Stimulated activated CD4-positive, alpha-beta T cell treated with anti-CD3 and anti-CD28 coated beads, Interleukin-1b, Interleukin-23, amount 100 ng/mL, for 1 hour (primary cell): ENCODE data around the gene BRD4.
"Not testable (repeated sequence)": the region's sequence is repeated elsewhere in the genome, so short reads cannot be mapped to it uniquely, and the experiment has no call there.

ENCODE experiments used
- DNase-seq, 2 donors: peaks; one replicate each; pipeline ENCODE4 v3.0.0-alpha.2; 2020; ENCODE audit warnings: low read depth in 2 of 2

BRD4 gene

DNA sequence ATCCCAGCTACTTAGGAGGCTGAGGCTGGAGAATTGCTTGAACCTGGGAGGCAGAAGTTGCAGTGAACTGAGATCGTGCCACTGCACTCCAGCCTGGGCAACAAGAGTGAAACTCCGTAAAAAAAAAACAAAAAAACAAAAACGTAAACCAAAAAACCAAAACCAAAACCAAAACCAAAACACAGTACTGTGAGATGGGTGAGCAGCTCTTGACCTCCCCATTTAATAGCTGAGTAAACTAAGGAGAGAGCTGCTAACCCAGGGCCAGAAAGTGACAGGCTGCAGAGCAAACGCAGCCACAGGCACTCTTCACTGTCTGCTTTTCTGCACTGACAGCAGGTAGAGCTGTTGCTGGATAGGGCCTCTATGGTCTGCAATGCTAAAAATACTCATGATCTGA, 27.7 kb upstream of the BRD4 start:
- not testable (repeated sequence) for DNase-seq

DNA sequence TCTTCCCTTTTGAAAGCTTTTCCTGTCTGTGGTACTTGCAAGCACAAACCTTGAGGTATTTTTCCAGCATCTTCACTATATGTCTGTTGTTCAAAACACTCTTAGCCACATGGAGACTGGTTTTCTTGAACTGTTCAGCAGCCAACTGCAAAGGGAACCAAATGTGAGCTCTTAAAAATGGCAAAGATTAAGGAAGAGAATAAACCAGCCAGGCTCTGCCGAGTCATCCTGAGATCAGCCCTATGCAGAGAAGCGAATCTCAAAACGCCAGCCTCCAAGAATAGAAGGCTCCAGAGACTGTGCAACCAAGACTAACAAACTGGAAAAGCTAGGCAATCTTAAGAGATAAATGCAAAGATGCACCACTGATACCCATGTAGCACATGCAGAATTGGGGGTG, 26.6 kb upstream of the BRD4 start:
- no peak for DNase-seq

DNA sequence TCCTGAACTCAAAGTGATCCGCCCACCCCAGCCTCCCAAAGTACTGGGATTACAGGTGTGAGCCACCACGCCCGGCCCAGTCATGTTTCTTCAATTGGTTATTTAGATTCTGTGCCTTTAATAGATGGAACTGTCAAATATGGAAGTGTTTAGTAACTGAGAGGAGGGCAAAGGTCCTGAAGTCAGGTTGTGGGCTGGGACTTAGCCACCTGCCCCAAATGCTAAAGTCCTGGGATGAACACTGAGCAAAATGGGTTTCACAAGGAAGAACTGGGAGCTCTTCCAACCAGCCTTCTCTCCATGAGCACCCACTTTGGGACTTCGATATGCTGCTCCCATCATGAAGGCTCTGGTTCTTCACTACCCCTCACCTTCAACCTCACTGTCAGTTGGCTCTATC, 25.6 kb upstream of the BRD4 start:
- DNase-seq: no peak

DNA sequence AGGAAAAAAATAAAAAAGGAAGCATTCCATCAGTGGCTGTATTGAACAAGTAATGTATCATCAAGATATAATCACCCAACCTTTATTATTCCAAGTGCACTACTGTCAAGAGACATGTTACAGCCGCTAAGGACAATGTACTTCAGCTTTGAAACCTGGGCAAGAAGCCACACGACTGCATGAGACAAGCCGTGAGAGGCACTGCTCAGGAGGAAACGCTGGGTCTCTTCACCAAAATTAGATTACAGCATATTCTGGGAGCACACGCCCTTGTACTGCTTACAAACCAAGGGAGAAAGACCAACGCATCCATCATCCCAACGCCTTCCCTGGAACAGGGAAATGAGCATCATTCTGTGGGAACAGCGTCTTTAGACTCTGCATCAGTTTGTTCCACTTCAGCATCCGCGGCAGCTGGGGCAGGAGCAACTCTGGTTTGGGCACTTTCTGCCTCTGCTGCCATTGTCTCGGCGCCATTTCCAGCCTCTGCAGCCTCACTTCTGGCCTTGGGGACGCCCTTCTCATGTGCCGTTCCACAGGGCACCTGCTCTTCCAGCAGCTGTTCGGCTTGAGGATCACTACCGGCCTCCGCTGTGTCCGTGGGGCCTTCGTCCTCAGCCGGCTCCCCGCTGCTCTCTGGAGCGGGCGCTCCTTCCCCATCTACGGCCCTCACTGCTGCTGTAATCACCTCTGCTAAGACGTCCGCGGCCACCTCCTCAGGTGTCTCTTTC, 22.4 kb upstream of the BRD4 start:
- DNase-seq: no peak

DNA sequence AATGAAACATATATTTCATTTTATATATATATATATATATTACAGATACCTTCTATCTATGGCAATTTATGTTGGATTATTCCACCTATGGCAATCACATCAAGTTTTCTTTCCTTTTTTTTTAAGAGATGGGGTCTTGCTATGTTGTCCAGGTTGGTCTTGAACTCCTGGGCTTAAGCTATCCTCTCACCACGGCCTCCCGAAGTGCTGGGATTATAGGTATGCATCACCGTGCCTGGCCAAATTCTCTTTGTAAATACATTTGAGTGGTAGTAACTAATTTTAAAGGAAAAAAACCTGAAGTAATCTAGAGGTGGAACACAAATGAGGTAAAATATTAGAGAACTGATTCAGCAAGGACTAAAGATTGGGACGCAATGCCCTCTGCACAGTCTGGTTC, 21.6 kb upstream of the BRD4 start:
- no peak for DNase-seq

DNA sequence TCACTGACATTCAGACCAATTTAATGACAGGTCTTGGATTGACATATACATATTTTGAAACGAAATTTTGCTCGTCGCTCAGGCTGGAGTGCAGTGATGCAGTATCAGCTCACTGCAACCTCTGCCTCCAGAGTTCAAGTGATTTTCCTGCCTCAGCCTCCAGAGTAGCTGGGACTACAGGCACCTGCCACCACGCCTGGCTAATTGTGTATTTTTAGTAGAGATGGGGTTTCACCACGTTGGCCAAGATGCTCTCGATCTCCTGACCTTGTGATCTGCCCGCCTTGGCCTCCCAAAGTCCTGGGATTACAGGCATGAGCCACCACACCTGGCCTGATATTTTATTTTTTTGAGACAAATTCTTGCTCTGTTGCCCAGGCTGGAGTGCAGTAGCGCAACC, 20.2 kb upstream of the BRD4 start:
- not testable (repeated sequence) for DNase-seq

DNA sequence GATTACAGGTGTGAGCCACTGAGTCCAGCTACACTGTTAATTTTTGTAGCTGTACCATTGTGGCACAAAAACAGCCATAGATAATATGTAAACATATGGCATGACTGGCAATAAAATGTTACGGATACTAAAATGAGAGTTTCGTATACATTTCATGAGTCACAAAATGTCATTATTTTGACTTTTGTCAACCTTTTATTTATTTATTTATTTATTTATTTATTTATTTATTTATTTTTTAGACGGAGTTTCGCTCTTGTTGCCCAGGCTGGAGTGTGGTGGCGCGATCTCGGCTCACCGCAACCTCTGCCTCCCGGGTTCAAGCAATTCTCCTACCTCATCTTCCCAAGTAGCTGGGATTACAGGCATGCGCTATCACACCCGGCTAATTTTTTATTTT, 9.0 kb upstream of the BRD4 start:
- not testable (repeated sequence) for DNase-seq

DNA sequence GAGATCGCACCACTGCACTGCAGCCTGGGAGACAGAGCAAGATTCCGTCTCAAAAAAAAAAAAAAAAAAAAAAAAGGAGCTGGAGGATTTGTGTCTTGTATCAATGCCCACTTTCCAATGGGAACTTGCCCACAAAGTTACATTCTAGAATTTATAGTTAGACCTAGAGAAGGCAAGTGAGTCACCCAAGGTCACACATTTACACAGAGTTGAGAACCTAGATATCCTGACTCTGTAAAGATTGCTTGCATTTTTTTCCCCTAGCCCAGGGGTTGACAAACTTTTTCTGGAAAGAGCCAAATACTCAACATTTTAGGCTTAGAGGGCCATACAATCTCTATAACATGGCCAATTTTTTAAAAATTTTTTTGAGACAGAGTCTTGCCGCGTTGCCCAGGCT, 7.7 kb upstream of the BRD4 start:
- no peak for DNase-seq

DNA sequence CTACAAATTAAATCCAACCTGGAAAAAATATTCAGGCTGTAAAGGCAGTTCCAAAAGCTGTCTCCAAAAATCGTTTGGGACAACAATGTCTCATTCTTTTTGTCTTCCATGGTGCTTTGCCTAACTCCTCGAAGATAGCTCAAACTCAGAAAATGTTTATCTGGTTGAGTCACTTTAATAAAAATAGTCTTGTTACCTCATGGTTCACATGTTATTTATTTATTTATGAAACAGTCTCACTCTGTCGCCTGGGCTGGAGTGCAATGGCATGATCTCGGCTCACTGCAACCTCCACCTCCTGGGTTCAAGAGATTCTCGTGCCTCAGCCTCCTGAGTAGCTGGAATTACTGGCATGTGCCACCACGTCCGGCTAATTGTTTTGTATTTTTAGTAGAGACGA, 4.9 kb upstream of the BRD4 start:
- no peak for DNase-seq

DNA sequence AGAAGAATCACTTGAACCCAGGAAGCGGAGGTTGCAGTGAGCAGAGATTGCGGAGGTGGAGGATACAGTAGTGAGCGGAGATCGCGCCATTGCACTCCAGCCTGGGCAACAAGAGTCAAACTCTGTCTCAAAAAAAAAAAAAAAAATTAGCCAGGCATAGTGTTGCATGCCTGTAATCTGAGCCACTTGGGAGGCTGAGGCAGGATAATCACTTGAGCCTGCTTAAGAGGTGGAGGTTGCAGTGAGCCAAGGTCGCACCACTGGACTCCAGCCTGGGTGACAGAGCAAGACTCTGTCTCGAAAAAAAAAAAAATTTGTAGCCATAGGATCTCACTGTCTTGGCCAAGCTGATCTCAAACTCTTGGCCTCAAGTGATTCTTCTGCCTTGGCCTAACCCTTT, 3.7 kb upstream of the BRD4 start:
- DNase-seq: not testable (repeated sequence)

DNA sequence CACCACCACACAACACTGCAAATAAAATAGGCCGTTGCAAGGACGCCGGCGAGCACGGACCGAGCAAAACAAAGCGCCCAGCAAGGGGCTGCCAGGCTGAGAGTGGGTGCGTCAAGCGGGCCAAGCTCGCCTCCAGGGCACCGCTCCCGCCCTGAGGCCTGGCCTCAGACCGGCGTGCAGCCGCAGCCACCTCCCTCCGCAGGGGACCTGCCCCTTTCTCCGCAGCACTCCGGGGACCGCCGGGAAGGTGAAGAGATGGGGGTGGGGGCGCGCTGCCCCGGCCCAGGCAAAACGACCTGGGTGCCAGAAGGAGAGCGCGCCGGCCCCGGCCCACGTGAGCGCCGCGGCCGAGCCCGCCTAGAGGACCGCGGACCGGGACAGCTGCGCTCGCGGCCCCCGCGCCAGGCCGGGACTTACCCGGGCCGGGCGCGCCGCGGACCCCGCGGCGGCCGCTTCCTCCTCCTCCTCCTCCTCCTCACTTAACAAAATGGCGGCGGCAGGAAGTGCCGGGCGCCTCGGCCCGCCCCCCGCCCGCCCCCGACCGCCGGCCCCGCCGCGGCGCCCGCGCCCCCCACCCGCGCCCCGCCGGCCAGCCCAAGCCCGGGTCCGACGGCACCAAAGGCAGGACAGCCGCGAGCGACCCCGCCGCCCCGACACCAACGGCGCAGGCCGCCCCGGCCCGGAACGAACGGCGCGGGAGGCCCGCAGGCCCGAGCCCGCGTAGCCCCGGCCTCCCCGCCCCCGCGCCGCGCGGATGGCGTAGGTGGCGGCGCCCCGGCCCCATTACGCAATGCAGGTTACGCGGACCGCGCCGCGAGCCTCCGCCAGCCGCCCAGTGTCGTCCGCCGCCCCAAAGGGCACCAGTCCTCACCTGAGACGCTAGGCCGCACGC, 674 bp downstream of the BRD4 start:
- DNase-seq: peak in 1 of 2 donors; percentile 47

DNA sequence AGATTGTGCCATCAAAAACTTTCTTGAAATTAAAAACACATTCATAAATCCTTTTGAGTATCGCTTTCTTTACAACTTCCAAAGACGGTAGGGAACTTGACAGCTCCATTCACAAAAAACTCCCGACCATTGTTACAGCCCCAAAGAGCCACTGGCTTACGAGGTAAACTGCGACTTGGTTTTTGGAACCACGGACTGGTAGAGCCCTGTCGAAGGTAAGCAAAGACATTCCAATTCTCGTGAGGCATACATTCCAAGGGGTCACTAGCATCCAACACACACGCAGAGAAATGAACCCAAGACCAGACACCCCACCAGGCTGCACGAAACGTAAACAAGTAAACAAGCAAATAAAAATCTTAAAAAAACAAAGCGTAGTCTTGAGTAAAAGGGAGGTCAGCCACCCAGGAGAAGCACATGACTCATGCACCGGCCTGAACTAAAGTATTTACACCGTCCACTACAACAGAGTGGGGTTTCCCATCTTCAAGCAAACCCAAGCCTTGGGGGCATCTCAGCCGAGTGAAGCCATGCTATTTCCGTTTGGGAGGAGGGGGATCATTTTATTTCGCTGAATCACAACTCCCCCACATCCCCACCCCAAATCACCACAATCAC, 1.4 kb downstream of the BRD4 start:
- no peak for DNase-seq

DNA sequence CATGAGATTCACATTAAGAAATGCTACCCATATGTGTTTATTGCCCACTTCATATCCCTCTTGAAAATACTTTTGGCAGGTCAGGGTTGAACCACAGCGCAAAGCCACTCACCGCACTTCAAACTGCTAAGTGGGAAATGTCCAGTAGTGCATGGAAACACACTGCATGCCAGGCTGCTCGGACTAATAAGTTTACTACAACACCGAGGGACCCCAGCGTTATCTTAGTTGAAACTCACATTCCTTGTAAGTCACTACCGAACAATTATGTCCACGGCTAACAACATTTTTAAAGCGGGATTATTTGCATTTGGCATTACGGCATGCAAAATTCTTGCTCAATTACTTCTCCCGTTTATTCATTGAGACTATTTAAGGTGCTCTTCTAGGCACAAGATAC, 4.0 kb downstream of the BRD4 start:
- DNase-seq: no peak

DNA sequence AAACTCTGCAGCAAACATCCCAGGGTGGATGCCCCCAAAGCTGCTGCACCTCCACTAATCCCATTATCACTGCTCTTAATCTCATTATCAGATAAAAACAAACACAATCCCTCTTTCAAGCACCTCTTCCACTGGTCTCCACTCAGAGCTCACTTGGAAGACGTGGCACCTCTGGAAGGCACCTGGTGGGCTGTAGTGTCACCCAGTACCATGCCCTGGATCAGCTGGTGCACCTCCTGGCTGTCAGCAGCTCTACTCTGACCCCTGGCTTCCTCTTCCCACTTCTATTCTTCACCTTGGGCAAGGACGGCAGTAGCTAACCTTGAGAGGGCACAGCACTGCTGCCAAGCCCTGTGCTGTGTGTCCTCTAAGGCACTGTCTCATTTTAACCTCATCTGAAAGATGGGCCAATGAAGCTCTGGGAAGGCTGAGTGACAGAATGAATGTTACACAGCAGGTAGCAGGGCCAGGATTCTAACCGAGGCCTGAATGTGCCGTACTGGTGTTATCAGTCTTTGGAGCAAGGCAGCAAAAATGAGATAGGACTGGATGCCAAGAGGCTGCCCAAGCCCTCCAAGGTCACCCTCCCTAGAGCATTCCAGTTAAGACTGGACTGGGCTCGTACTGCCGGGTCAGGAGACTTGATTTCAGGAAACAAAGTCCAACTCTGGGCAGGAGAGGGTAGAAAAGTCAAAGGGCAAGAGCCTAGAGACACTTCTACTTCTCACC, 7.4 kb downstream of the BRD4 start:
- no peak for DNase-seq

DNA sequence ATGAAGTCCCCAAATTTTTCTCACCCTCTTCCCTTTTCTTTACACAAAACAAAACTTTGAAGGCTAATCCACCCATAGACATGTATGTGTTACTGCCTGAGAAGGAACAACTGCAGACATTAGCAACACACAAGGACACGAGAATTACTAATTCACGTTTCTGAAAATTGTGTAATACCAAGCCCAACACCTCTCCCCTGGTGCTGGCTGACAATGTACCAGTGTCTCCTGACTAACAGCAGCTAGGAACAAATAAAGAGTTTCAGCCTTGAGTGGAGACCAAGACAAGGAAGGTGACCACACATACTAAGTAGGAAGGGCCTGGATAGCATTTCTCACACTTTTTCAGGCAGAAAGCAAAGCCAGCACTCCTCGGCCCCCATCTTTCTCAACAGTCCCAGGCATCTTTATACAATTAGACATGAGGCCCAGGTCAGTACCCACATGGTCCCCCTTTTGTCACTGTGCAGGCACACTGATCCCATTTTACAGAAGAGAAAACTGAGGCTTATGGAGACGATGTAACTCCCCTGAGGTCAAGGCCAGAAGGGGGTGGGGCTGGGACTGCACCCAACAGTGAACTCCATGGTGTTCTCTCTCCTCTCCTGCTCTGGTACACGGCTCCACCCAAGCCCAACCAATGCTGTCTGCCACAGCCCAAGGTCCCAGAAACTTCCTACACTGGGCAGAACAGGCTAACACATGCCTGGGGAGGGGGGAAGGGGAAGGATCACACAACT, 8.7 kb downstream of the BRD4 start:
- no peak for DNase-seq

DNA sequence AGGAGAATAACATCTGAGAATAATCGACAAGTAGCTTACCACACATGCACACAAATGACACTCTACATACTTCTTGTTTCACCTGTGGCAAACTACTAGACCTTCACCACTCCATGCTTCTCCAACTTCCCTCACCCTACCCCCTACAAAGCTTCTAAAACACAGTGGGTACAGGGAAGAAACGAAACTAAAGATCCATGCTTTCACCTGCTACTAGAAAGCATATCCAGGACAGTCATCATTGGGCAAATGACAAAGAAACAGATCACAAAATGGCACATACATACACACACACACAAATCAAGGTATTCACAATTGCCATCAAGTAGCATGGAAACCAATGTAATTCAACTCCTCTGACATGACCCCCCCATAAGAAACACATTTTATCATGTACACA, 10.6 kb downstream of the BRD4 start:
- no peak for DNase-seq

DNA sequence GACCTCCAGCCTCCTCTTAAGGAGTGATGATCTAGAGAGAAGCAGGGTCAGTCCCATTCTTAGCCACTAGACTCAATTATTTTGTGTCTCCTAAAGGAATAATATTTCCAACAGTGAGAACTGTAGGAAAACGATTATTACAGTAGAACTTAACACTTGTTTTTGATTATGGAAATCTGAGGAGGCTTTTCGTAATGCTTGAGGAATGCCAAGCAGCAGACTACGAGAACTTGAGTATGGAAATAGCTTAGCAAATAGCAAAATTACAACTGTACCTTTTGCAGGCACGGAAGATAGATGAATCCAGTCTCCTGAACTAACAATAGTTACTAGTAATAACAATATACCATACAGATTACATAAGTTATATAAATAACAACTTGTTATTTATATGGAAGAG, 12.2 kb downstream of the BRD4 start:
- DNase-seq: no peak

DNA sequence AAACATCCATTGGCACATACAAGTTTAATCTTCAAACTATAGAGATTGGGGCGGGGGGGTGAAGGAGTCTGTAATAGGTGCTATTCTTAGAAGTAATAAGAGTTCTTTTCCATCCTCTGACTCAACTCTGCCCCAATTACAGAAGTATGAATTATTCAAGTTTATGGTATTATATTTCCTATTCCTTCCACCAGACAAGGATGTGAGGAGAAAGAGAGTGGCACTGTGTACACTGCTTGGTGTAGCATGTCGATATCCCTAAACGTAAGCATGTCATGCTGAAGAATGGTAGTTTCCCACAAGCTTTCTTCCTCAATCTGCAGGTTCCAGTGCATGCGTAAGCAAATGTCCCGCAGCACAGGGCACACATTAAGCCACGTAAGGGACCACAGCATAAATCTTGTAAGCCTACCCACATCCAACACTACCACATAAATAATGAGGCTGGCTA, 14.1 kb downstream of the BRD4 start:
- no peak for DNase-seq

DNA sequence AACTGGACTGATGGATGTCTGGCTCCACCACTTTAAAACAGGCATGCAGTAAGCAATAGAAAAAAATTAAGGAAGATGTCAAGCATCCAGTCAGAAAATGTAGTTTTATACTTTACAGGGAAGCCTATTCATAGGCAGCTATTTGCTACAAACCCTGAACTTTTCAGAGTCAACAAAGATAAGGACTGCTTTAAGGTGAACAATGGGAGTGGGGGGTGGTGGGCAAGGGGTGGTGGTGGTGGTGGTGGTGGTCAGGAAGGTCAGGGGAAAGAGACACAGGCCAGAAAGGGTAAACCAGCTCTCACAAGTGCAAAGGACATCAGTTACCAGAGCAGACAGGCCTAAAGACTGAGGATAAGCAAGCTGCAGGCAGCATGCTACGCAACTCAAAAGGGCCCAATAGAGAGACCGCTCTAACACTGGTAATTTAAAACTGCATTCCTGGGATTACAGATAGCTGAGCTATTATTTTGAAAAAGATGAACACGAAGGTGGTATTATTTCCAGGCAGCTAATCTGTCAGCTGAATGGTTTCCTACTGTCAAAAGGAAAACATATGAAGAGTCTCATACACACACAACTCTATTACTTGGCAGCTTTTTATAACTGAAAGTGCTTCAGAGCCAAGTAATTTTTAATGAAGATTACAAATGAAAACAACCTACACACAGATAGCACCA, 14.8 kb downstream of the BRD4 start:
- no peak for DNase-seq

DNA sequence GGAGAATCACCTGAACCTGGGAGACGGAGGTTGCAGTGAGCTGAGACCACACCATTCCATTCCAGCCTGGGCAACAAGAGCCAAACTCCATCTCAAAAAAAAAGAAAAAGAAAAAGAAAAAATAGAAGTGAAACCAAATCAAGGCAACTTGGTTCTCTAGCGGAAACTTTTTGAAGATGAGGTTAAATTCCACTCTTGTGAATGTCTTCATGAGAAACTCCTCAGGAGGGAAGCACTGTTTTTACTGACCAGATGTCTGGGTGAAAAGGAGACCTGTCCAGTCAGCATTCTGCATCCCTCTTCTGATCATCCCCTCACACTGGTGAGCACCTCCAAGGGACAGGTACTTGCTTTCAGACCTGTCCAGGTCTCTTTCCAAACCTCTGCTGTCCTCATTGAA, 15.8 kb downstream of the BRD4 start:
- no peak for DNase-seq

DNA sequence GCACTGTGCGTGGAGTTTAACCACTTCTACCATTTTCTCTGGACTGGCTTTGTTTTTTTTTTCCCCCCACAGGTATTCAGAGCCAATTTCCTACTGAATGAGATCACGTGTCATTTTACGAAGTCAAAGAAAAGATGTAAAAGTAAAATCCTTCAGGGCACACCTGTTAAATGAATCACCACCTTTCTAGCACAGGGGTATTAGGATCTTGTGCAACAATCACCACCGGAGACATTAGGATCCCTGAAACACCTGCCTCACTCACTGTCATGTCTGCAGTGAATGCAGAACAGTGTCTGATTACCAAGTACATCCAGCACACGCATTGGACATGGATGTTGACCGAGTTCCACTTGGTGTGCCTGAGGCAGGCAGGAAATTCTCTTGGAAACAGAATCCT, 17.2 kb downstream of the BRD4 start:
- no peak for DNase-seq
